ENCODE data around the gene COBL. TPM values are rescaled to one million over a fixed set of nuclear protein-coding genes. Genes with fewer than 3 reads are reported as not detected.

The COBL gene
- total and polyA plus RNA-seq, 10 of the 15 experiments (the other 5 are each of a cell fraction or from before 2014, with no cell fraction given) = 0.21 TPM; not detected in 9

DNA sequence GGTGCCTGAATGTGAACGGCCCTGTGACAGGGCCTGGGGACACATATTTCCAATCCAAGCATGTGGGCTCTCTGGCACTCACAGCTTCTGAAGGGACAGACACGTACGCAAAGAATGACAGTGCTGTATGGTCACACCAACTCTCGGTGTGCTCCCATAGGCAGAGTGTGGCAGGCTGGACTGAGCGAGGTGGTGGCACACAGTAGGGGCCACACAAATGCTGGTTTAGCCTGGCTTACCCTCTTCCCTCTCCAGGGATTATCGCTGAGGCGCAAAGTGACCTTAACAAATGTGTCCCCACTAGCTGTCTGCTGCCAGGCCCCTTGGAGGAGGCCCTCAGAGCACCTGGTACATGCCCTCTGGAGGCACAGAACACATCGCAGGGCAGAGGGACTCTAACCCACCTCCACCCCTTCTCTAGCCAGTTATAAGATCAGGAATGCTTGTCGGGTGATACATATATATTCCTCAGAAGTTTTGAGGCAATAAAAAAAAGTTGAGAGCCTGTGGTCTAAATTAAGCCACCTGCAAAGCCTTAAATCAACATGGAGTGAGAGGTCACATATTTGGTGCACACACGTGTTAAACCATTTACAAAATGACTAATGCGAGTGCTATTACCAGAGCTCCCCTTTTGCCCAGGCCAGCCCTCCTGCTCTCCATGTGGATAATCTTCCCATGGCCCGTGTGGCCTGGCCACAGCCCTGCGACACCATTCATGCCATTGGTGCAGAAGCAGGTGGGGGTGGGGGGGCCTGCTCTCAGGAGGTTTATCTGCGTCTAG, 271.1 kb downstream of the COBL start:
- in situ Hi-C loops (cut with MboI) (no loop called here), intact Hi-C loops (cut with micrococcal nuclease; ENCODE audit: unreplicated experiment) (no loop called here)
- Histone ChIP-seq H3K27ac (ENCODE audit: control insufficient read depth, insufficient read depth) (no peak overlapping the region), H2AFZ (ENCODE audit: control insufficient read depth, low read depth, low read length) (no peak overlapping the region), H3K36me3 (ENCODE audit: control insufficient read depth in 2 of 2, insufficient read depth in 2 of 2, low read length in 1 of 2) (no peaks in the 10 kb centered on the region), H3K4me3 (no peak overlapping the region), H3K9ac (ENCODE audit: control insufficient read depth, insufficient read depth, low read length) (no peak overlapping the region), H4K20me1 (ENCODE audit: control insufficient read depth, insufficient read depth) (no peaks in the 10 kb centered on the region), H3K4me2 (ENCODE audit: control insufficient read depth, insufficient read depth) (no peak overlapping the region), H3K27me3 (replicated peaks in 1 of 2; ENCODE audit: control insufficient read depth in 2 of 2, insufficient read depth in 2 of 2, low read length in 1 of 2) (peaks cover 0 to 1% of the 10 kb centered on the region in 2 experiments; a peak in 1 of 4 replicates), H3K9me3 (replicated peaks; ENCODE audit: control insufficient read depth, insufficient read depth, low read length) (no peaks in the 10 kb centered on the region), H3K4me1 (ENCODE audit: control insufficient read depth, insufficient read depth, low read length) (no peaks in the 10 kb centered on the region), H3K79me2 (ENCODE audit: control insufficient read depth, insufficient read depth, low read length) (no peaks in the 10 kb centered on the region)
- ChIA-PET POLR2A (no interaction called here), SMC1A (ENCODE audit: uncharacterized antibody, unreplicated experiment) (no interaction called here), CTCF (interaction anchor here (0.6 kb wide), 1 partner anchor 226 kb away, joined by 3 read pairs; no protein-coding TSS in a partner anchor), RAD21 (ENCODE audit: unreplicated experiment) (no interaction called here)
- WGBS (ENCODE audit: insufficient coverage, insufficient replicate concordance, low lambda C conversion rate, missing lambda C conversion rate) = 31% methylated on average over 14 of the region's 14 CpGs
- FAIRE-seq (no peak), DNase-seq (ENCODE audit: low read depth, low spot score) (no peak), ATAC-seq (no peak)
- BruUV-seq (replicated peaks) = no TSS peak
- TF ChIP-seq NFXL1 (IDR thresholded peaks at IDR 0.05; ENCODE audit: borderline replicate concordance) (no peak), EED (IDR thresholded peaks at IDR 0.05; ENCODE audit: low read depth) (no peak), ZNF217 (IDR thresholded peaks at IDR 0.05) (no peak), KDM1A (IDR thresholded peaks at IDR 0.05; ENCODE audit: borderline replicate concordance) (no peak), TARDBP (IDR thresholded peaks at IDR 0.05; ENCODE audit: borderline replicate concordance) (no peak), E2F4 (IDR thresholded peaks at IDR 0.05; ENCODE audit: low read depth, low read length) (no peak), MEF2A (IDR thresholded peaks at IDR 0.05; ENCODE audit: insufficient read depth, low read depth, low read length) (no peak), YY1 (IDR thresholded peaks at IDR 0.05; ENCODE audit: low read depth, low read length) (no peak), NFYA (IDR thresholded peaks at IDR 0.05; ENCODE audit: borderline replicate concordance, low read depth, low read length) (no peak)
- TF ChIP-seq, protein P1, sequence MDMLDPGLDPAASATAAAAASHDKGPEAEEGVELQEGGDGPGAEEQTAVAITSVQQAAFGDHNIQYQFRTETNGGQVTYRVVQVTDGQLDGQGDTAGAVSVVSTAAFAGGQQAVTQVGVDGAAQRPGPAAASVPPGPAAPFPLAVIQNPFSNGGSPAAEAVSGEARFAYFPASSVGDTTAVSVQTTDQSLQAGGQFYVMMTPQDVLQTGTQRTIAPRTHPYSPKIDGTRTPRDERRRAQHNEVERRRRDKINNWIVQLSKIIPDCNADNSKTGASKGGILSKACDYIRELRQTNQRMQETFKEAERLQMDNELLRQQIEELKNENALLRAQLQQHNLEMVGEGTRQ (IDR thresholded peaks at IDR 0.05; ENCODE audit: borderline replicate concordance, low read depth, low read length) = no peak

All from GM12878 (cell line).